Mesodermal cell (in vitro differentiated cells): Measurements from ENCODE around the gene IPO7.
"Not testable (repeated sequence)": the region's sequence is repeated elsewhere in the genome, so short reads cannot be mapped to it uniquely, and the experiment has no call there.

Experiments
- H3K27ac ChIP-seq: 2 replicates; pipeline ENCODE4 v1.7.0; 2013; ENCODE audit warnings: mild to moderate bottlenecking, low read depth, low read length, moderate library complexity; ENCODE audit not compliant: severe bottlenecking
- H3K36me3 ChIP-seq: 2 replicates; pipeline ENCODE4 v1.7.1; 2013; ENCODE audit warnings: mild to moderate bottlenecking, low read length, moderate library complexity; ENCODE audit not compliant: control insufficient read depth, insufficient read depth
- H3K4me1 ChIP-seq: one replicate; pipeline ENCODE4 v1.7.1; 2013; ENCODE audit warnings: mild to moderate bottlenecking, low read length; ENCODE audit not compliant: insufficient read depth, control insufficient read depth, poor library complexity, severe bottlenecking
- H3K4me3 ChIP-seq: 2 replicates; pipeline ENCODE4 v1.7.0; 2013; ENCODE audit warnings: low read length, control low read depth, mild to moderate bottlenecking; ENCODE audit not compliant: insufficient read depth, poor library complexity, severe bottlenecking; ENCODE audit errors: extremely low read depth
- H3K9me3 ChIP-seq: 2 replicates; pipeline ENCODE4 v1.7.1; 2013; ENCODE audit warnings: mild to moderate bottlenecking, low read length, moderate library complexity; ENCODE audit not compliant: control insufficient read depth
- WGBS, 2 experiments: methylation state at CpG; one replicate each; pipeline ENCODE4 v1.1.5; 2013; ENCODE audit warnings: missing lambda C conversion rate in 2 of 2; ENCODE audit not compliant: insufficient coverage in 2 of 2; 5-methylcytosine and 5-hydroxymethylcytosine counted together

IPO7 gene

DNA sequence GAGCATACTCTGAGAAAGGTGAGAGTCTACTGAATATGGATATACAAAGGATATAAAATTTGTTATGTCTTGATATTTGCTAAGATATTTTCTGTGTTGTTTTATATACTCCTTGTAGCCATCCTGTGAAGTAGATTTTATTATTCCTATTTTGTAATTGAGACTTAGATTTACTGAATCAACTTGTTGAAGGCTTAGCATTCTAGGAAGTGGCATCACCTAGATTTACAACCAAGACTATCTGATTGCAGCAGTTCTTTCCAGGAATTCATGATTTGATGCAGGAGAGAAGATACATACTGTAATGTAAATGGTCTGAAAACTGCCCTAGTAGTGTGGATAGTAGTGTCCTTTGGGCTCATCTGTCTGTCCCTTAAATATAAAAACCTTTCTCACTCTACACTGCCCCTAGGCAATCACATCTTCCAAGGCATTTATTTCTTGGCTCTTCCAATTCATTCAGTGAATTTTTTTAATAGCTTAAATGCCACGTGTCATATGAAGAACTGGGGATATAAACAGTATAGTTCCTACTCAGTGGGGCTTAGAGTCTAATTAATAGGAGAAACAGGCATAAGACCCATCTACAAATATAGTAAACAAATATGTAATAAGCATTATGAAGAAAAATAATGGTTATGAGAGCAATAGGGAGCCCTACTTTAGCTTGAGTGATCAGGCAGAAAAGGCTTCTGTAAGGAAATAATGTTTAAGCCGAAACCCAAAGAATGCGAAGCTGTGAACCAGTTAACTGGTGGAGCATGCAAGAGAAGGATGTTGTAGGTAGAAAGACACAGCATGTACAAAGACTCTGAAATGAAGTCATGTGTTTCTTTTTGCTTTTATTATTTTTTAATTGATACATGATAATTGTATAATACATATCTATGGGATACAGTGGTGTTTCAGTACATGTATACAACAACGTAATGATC lies 13.6 kb downstream of the IPO7 start:
- peaks cover 5% of the 10 kb centered on the region for H3K4me1 ChIP-seq
- 91 to 100% methylated on average over 2 of the region's 4 CpGs for WGBS, 2 experiments
- H3K4me3 ChIP-seq, result no peak overlapping the region
- peaks cover 48% of the 10 kb centered on the region for H3K36me3 ChIP-seq
- no peaks in the 10 kb centered on the region for H3K9me3 ChIP-seq
- H3K27ac ChIP-seq, result no peak overlapping the region

DNA sequence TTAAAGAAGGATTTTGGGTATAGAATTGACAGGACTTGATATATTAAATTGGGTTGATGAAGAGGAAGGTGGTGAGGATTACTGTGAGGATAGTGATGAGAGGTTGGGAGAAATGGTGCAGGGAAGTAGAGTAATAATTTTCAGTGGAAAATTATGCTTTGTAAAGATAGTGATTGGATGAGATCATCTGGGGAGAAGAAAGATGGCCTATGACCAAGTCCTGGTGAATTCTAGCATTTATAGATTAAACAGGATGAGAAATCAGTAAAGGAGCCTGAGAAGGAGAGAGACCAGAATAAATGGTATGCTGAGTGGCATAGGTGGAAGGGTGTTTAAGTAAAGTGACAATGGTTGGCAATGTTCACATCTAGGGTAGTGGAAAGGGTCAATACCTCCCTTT lies 15.0 kb downstream of the IPO7 start:
- H3K36me3 ChIP-seq, result peaks cover 48% of the 10 kb centered on the region
- H3K27ac ChIP-seq, result no peak overlapping the region
- no peak overlapping the region for H3K4me3 ChIP-seq
- H3K4me1 ChIP-seq, result peaks cover 5% of the 10 kb centered on the region
- no peaks in the 10 kb centered on the region for H3K9me3 ChIP-seq

DNA sequence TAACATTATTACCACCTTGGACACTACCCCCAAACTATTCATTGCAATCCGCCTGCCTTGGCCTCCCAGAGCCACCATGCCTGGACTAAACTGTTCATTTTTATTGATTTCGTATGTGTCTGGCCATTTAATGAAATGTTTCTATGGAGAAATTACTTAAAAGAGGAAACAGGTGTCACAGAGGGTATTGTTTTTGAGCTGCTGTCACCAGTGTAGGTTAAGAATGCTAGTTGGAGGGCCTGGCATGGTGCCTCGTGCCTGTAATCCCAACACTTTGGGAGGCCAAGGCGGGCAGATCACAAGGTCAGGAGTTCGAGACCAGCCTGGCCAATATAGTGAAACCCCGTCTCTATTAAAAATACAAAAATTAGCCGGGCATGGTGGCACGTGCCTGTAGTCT lies 17.4 kb downstream of the IPO7 start:
- not testable (repeated sequence) for H3K27ac ChIP-seq, H3K9me3 ChIP-seq, H3K4me3 ChIP-seq, H3K4me1 ChIP-seq
- WGBS, 2 experiments, result 50 to 75% methylated on average over 2 to 4 of the region's 8 CpGs
- peaks cover 62% of the 10 kb centered on the region for H3K36me3 ChIP-seq

- H3K4me1 ChIP-seq, result no peaks in the 10 kb centered on the region
- no peak overlapping the region for H3K4me3 ChIP-seq
- no peaks in the 10 kb centered on the region for H3K9me3 ChIP-seq
- H3K27ac ChIP-seq, result no peak overlapping the region
- peaks cover 99% of the 10 kb centered on the region for H3K36me3 ChIP-seq
- no CpG with 5 or more reads among the region's 1 CpG for WGBS, 2 experiments
These were observed 44.3 kb downstream of the IPO7 start for GRCh38 chr11:9428706-9429105.

DNA sequence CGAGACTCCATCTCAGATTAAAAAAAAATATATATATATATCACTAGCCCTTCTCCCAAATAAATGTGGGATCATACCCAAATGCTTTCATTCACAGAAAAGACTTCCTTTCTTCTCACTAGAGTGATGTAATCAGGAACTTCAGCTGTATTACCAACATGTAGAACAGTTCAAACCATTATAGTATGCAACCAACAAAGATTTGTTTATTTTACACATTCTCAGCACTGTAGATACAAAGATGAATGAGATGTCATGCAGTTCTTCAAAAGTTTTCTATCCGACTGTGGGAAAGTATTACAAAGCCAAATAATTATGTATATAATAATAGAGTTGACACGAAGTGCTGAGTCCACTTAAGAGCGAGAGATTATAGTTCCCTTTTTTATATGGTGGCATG lies 54.2 kb downstream of the IPO7 start:
- Histone ChIP-seq H3K36me3 (peaks cover 99% of the 10 kb centered on the region), H3K4me3 (no peak overlapping the region), H3K27ac (no peak overlapping the region), H3K4me1 (no peaks in the 10 kb centered on the region), H3K9me3 (no peaks in the 10 kb centered on the region)
- 86 to 100% methylated on average over 1 to 2 of the region's 4 CpGs for WGBS, 2 experiments

DNA sequence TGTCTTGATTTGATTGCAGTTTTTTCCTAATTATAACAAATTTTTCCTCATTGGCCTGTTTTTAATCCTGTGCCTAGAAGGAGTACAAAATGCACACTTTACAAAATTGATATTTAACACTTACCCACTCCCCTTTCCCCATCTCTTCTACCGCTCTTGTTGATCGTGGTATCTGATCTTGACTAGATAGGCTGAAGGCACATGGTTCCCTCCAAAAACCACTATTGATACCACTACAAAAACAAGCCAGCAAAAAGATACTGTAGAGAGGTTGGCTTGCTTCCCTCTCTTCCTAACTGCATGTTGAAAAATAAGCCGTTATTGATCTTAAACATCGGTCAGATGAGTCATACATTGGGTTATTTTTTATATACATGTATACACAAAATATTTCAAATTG lies 61.8 kb downstream of the IPO7 start:
- Histone ChIP-seq H3K27ac (no peak overlapping the region), H3K9me3 (peaks cover 3% of the 10 kb centered on the region), H3K36me3 (peaks cover 74% of the 10 kb centered on the region), H3K4me3 (no peak overlapping the region), H3K4me1 (no peaks in the 10 kb centered on the region)
- 83% methylated on average over 1 of the region's 4 CpGs; no CpG with 5 or more reads in 1 of the 2 experiments for WGBS, 2 experiments

DNA sequence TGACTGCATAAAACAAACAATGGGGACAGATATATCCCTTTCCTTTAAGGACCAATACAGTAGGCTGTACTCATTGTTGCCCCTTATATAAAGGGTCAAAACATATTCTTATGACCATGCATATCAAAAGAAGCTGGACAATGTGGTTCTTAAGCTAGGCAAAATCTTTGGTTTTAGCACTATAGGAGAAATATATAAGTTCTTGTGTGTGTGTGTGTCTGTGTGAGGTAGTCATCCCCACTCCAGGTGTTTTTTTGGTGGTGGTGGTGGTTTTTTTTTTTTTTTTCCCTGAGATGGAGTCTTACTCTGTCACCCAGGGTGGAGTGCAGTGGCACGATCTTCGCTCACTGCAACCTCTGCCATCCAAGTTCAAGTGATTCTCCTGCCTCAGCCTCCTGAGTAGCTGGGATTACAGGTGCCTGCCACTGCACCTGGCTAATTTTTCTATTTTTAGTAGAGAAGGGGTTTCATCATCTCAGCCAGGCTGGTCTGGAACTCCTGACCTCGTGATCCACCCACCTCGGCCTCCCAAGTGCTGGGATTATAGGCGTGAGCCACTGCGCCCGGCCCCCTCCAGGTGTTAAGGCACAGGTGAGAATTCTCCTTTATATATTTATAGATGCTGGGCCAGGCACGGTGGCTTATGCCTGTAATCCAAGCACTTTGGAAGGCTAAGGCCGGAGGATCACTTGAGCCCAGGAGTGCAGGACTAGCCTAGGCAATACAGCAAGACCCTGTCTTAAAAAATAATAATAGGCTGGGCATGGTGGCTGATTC lies 64.3 kb downstream of the IPO7 start:
- peaks cover 8% of the 10 kb centered on the region for H3K9me3 ChIP-seq
- no peak overlapping the region for H3K4me3 ChIP-seq
- peaks cover 54% of the 10 kb centered on the region for H3K36me3 ChIP-seq
- no peaks in the 10 kb centered on the region for H3K4me1 ChIP-seq
- 88 to 89% methylated on average over 4 to 8 of the region's 9 CpGs for WGBS, 2 experiments
- no peak overlapping the region for H3K27ac ChIP-seq

DNA sequence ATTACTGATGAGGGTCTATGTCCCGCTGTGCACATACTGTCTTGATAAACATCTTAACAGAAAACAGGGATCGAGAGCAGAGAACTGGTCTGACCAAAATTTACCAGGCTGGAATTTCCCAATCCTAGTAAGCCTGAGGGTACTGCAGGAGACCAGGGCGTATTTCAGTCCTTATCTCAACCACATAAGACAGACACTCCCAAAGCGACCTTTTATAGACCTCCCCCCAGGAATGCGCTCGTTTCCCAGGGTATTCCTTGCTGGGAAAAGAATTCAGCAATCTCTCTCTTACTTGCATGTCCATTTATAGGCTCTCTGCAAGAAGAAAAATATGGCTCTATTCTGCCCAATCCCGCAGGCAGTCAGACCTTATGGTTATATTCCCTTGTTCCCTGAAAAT lies 67.6 kb downstream of the IPO7 start:
- WGBS, 2 experiments, result 86 to 88% methylated on average over 5 to 6 of the region's 7 CpGs
- H3K4me3 ChIP-seq, H3K27ac ChIP-seq, H3K4me1 ChIP-seq, H3K9me3 ChIP-seq: not testable (repeated sequence)
- H3K36me3 ChIP-seq, result peaks cover 32% of the 10 kb centered on the region

DNA sequence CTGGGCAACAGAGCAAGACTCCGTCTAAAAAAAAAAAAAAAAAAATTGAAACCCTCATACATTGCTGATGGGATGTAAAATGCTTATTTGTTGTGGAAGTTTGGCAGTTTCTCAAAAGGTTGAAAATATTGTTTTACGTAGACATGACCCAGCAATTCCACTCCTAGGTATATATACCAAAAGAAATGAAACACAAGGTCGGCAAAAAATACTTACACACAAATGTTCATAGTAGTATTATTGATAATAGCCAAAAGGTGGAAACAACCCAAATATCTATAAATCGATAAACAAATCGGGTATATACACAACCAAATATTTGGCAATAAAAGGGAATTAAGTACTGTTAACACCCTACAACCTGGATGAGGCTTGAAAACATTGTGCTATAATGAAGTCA lies 71.3 kb downstream of the IPO7 start:
- Histone ChIP-seq H3K27ac (no peak overlapping the region), H3K4me3 (no peak overlapping the region), H3K9me3 (peaks cover 8% of the 10 kb centered on the region), H3K4me1 (peaks cover 4% of the 10 kb centered on the region), H3K36me3 (peaks cover 5% of the 10 kb centered on the region)
- 100% methylated on average over 1 of the region's 5 CpGs; no CpG with 5 or more reads in 1 of the 2 experiments for WGBS, 2 experiments

GRCh38 chr11:9459667-9460321 lies 75.3 kb downstream of the IPO7 start:
- H3K27ac ChIP-seq, result peak overlapping the region; percentile 97
- H3K36me3 ChIP-seq, result no peaks in the 10 kb centered on the region
- H3K4me1 ChIP-seq, result peaks cover 4% of the 10 kb centered on the region
- WGBS, 2 experiments, result 3 to 5% methylated on average over 19 to 22 of the region's 23 CpGs
- H3K9me3 ChIP-seq, result no peaks in the 10 kb centered on the region
- peak overlapping the region; percentile 75 for H3K4me3 ChIP-seq
